T-helper 1 cell treated with Interleukin-12 subunit alpha and Interleukin-12 subunit beta and Interleukin-4 antibody, amounts not matched to agents 30 μg/mL and 1 μg/mL, for 36 hours (primary cell): ENCODE measurements around the gene LAMC3.

Experiments
- H3K27ac Mint-ChIP-seq: one replicate; pipeline ENCODE4 v1.8.0; 2021; ENCODE audit warnings: mild to moderate bottlenecking, mixed read lengths
- H3K27me3 Mint-ChIP-seq: one replicate; pipeline ENCODE4 v1.8.0; 2021; ENCODE audit warnings: low read depth, mixed read lengths
- H3K36me3 Mint-ChIP-seq: one replicate; pipeline ENCODE4 v1.8.0; 2021; ENCODE audit warnings: low read depth, mixed read lengths
- H3K4me1 Mint-ChIP-seq: one replicate; pipeline ENCODE4 v1.8.0; 2021; ENCODE audit warnings: low read depth, mixed read lengths
- H3K4me3 Mint-ChIP-seq: one replicate; pipeline ENCODE4 v1.8.0; 2021; ENCODE audit warnings: mild to moderate bottlenecking, moderate library complexity, mixed read lengths
- H3K9me3 Mint-ChIP-seq: one replicate; pipeline ENCODE4 v1.8.0; 2021; ENCODE audit warnings: mixed read lengths

The LAMC3 gene

DNA sequence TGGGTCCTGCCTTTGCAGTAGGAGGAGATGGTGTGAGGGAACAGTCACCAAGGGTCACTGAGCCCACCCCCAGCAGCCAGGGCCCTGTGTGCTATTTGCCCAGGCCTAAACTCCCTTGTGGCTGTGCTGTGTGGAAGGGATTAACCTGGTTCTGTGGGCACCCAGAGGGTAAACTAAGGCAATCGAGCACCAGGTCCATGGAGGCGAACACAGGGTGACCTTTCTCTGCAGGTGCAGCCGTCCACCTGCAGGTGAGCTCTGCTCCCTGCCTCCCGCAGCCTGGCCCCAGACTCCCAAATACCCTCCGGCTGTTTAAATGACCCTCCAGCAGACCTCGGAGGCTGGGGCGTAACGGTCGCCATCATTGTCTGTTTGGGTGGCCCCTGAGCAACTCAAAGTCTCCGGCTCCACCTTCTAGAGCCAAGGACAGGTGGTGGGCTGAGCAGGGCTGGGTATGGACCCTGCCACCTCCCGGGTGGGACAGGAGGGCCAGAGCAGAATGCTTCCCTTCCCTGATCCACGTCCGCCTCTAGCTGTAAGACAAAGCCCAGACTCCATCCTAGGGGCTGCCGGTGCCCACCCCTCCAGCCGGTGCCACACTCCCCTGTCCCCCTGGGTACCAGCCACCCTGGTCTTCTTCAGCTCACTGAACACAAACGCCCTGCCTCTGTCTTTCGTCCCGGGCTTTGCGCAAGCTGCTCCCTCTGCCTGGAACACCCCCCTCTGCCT lies 35.9 kb upstream of the LAMC3 start:
- H3K27ac Mint-ChIP-seq: no peak overlapping the region
- no peaks in the 10 kb centered on the region for H3K4me1 Mint-ChIP-seq
- no peak overlapping the region for H3K4me3 Mint-ChIP-seq
- H3K27me3 Mint-ChIP-seq: no peaks in the 10 kb centered on the region
- H3K36me3 Mint-ChIP-seq: no peaks in the 10 kb centered on the region
- no peaks in the 10 kb centered on the region for H3K9me3 Mint-ChIP-seq

DNA sequence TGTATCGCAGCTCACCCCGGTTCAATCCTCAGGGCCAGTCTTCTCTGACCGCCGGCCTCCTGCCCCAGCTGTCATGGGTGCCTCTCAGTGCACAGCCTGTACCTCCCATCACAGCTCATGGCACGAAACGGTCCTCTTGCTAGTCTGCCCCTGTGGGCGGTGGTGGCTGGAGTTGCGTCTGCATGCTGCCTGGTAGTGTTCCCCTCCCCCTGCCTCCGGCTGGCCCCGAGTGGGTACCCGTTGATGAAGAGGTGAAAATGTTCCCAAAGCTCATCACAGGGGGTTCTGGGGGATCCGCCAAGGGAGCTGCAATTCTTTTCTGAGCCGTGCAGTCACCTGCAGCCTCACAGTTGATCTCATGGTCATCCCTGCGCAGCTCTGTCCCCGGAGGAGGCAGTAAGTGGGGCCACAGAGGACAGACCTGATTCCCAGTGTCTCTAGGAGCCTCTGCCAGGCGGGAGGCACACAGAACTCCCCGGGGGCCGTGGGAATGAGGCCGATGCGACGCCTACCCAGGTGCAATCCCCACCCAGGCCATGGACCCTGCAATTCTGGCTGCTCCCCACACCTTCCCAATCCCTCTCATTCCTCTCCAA lies 35.2 kb upstream of the LAMC3 start:
- Mint-ChIP-seq H3K36me3 (no peaks in the 10 kb centered on the region), H3K4me3 (no peak overlapping the region), H3K9me3 (no peaks in the 10 kb centered on the region), H3K27me3 (no peaks in the 10 kb centered on the region), H3K27ac (no peak overlapping the region), H3K4me1 (no peaks in the 10 kb centered on the region)

DNA sequence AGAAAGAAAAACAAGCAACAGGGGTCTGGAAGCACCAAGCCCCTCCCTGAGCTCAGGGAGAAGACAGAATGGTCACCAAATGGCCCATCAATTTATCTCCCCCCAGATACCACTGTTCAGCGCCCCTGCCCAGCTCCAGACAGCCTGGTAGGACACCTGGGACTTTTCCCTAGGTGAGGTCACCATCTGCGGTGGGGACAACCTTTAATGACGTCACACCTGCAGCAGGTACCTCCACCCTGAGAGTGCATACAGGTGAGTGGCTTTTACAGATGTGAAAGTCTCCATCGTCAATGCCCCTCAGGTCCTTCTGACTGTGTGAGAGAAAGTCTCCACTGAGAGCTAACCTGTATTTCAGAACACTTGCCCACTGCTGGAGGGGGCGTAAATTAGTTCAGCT lies 34.3 kb upstream of the LAMC3 start:
- no peaks in the 10 kb centered on the region for H3K36me3 Mint-ChIP-seq
- no peaks in the 10 kb centered on the region for H3K9me3 Mint-ChIP-seq
- no peaks in the 10 kb centered on the region for H3K4me1 Mint-ChIP-seq
- H3K27me3 Mint-ChIP-seq: no peaks in the 10 kb centered on the region
- H3K4me3 Mint-ChIP-seq: no peak overlapping the region
- no peak overlapping the region for H3K27ac Mint-ChIP-seq

DNA sequence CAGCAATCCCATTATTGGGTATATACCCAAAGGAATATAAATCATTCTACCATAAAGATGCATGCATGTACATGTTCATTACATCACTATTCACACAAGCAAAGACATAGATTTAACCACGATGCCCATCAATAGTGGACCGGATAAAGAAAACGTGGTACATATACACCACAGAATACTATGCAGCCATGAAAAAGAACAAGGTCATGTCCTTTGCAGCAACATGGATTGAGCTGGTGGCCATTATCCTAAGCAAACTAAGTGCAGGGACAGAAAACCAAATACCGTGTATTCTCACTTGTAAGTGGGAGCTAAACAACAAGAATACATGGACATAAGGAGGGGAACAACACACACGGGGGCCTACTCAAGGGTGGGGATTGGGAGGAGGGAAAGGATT lies 33.8 kb upstream of the LAMC3 start:
- Mint-ChIP-seq H3K27me3 (no peaks in the 10 kb centered on the region), H3K27ac (no peak overlapping the region), H3K9me3 (no peaks in the 10 kb centered on the region), H3K4me1 (no peaks in the 10 kb centered on the region), H3K4me3 (no peak overlapping the region), H3K36me3 (no peaks in the 10 kb centered on the region)

- H3K36me3 Mint-ChIP-seq: no peaks in the 10 kb centered on the region
Measured at GRCh38 chr9:130975932-130976841, 32.8 kb upstream of the LAMC3 start.

DNA sequence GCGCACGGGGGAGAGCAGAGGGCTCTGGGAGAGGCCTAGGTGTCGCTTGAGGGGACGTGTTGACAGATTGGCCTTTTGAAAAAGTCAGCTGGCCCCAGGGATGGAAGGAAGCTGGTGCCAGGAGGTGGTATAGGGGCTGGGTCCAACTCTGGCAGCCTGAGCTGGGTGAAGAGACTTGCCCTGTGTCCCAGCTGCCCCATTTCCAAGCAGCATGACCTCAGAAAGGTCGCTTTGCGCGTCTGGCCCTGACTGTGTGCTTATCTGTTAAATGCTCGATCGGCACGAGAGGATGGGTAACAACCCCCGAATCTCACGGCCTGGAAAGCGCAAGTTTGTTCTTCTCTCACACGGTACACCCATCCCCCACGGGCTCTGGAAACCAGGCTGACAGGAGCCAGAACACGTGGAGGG lies 31.2 kb upstream of the LAMC3 start:
- H3K27ac Mint-ChIP-seq: no peak overlapping the region
- no peaks in the 10 kb centered on the region for H3K9me3 Mint-ChIP-seq
- no peaks in the 10 kb centered on the region for H3K27me3 Mint-ChIP-seq
- H3K36me3 Mint-ChIP-seq: no peaks in the 10 kb centered on the region
- no peaks in the 10 kb centered on the region for H3K4me1 Mint-ChIP-seq
- H3K4me3 Mint-ChIP-seq: no peak overlapping the region

More at GRCh38 chr9:130975932-130976841, 32.8 kb upstream of the LAMC3 start:
- no peaks in the 10 kb centered on the region for H3K4me1 Mint-ChIP-seq
- no peaks in the 10 kb centered on the region for H3K9me3 Mint-ChIP-seq
- H3K4me3 Mint-ChIP-seq: no peak overlapping the region
- H3K27ac Mint-ChIP-seq: no peak overlapping the region
- H3K27me3 Mint-ChIP-seq: no peaks in the 10 kb centered on the region

GRCh38 chr9:130979591-130980385 lies 29.2 kb upstream of the LAMC3 start:
- Mint-ChIP-seq H3K27me3 (no peaks in the 10 kb centered on the region), H3K9me3 (no peaks in the 10 kb centered on the region), H3K4me1 (no peaks in the 10 kb centered on the region), H3K27ac (no peak overlapping the region), H3K36me3 (no peaks in the 10 kb centered on the region), H3K4me3 (no peak overlapping the region)

DNA sequence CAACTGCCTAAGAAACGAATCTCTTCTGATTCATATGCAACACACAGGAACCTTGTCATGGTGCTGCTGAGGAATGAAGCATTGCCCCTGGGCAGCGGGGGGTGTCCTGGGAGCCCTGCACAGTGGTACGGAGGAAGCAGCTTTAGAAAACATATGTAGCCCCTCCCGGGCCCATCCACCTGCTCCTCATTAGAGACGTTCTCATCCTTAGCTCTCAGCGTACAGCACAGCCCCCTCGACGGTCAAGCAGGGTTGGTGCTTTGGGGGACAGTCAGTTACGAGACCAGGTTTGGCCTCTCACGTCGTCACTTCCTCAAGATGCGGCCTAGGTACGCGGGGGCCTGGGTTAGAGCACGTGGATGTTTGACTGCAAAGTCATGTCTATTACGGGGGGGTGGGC lies 28.4 kb upstream of the LAMC3 start:
- H3K27ac Mint-ChIP-seq: no peak overlapping the region
- H3K27me3 Mint-ChIP-seq: no peaks in the 10 kb centered on the region
- H3K4me1 Mint-ChIP-seq: no peaks in the 10 kb centered on the region
- H3K36me3 Mint-ChIP-seq: no peaks in the 10 kb centered on the region
- H3K9me3 Mint-ChIP-seq: no peaks in the 10 kb centered on the region
- no peak overlapping the region for H3K4me3 Mint-ChIP-seq

- Mint-ChIP-seq H3K27me3 (no peaks in the 10 kb centered on the region), H3K4me3 (no peak overlapping the region), H3K27ac (no peak overlapping the region), H3K36me3 (no peaks in the 10 kb centered on the region), H3K9me3 (no peaks in the 10 kb centered on the region), H3K4me1 (no peaks in the 10 kb centered on the region)
Measured at GRCh38 chr9:130981002-130981755, 27.8 kb upstream of the LAMC3 start.

- no peak overlapping the region for H3K27ac Mint-ChIP-seq
- no peaks in the 10 kb centered on the region for H3K36me3 Mint-ChIP-seq
- no peaks in the 10 kb centered on the region for H3K4me1 Mint-ChIP-seq
- H3K9me3 Mint-ChIP-seq: no peaks in the 10 kb centered on the region
- no peaks in the 10 kb centered on the region for H3K27me3 Mint-ChIP-seq
- H3K4me3 Mint-ChIP-seq: no peak overlapping the region
Measured at GRCh38 chr9:130981756-130982137, 27.2 kb upstream of the LAMC3 start.

GRCh38 chr9:130982636-130983358 lies 26.2 kb upstream of the LAMC3 start:
- Mint-ChIP-seq H3K4me3 (no peak overlapping the region), H3K9me3 (no peaks in the 10 kb centered on the region), H3K36me3 (no peaks in the 10 kb centered on the region)

GRCh38 chr9:130983359-130983670 lies 25.7 kb upstream of the LAMC3 start:
- H3K9me3 Mint-ChIP-seq: no peaks in the 10 kb centered on the region
- H3K4me3 Mint-ChIP-seq: no peak overlapping the region
- no peaks in the 10 kb centered on the region for H3K27me3 Mint-ChIP-seq
- H3K27ac Mint-ChIP-seq: no peak overlapping the region
- no peaks in the 10 kb centered on the region for H3K36me3 Mint-ChIP-seq
- H3K4me1 Mint-ChIP-seq: no peaks in the 10 kb centered on the region

More at GRCh38 chr9:130982636-130983358, 26.2 kb upstream of the LAMC3 start:
- H3K27ac Mint-ChIP-seq: no peak overlapping the region
- no peaks in the 10 kb centered on the region for H3K27me3 Mint-ChIP-seq
- no peaks in the 10 kb centered on the region for H3K4me1 Mint-ChIP-seq

DNA sequence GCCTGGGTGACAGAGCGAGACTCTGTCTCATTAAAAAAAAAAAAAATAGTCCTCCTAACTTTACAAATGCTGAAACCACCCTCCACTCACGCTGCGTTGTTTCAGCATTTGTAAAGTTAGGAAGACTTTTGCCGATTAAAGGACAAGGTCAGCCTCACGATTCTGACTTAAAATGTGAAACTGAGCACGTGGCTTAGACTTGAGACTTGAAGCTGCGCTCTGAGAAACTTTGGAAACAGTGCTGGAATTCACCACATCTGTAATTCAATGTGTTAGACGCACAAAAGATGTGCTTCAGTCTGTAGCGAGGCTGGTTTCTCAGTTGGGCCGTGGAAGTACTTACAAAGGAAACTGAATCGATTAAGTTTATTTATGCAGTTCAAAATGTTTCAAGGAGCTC lies 25.0 kb upstream of the LAMC3 start:
- H3K36me3 Mint-ChIP-seq: no peaks in the 10 kb centered on the region
- no peaks in the 10 kb centered on the region for H3K9me3 Mint-ChIP-seq
- H3K4me1 Mint-ChIP-seq: no peaks in the 10 kb centered on the region
- no peak overlapping the region for H3K27ac Mint-ChIP-seq
- no peaks in the 10 kb centered on the region for H3K27me3 Mint-ChIP-seq
- H3K4me3 Mint-ChIP-seq: no peak overlapping the region
